HG03342 (cell line): ENCODE measurements around the gene ADGRV1.
A peak's percentile ranks its signal among the peaks of the same experiment; 100 is the strongest.
"Not testable (repeated sequence)": the region's sequence is repeated elsewhere in the genome, so short reads cannot be mapped to it uniquely, and the experiment has no call there.

Experiments used
- ATAC-seq: cut with Tn5 transposase; IDR thresholded peaks from one replicate; pipeline ENCODE4 v1.9.1; 2021; ENCODE audit warnings: mild to moderate bottlenecking, moderate library complexity; ENCODE audit not compliant: unreplicated experiment

The ADGRV1 gene

GRCh38 chr5:90709323-90710155, 150.9 kb downstream of the ADGRV1 start:
- ATAC-seq, result peak; percentile 76

GRCh38 chr5:90718387-90718786, 159.8 kb downstream of the ADGRV1 start:
- ATAC-seq, result no peak

GRCh38 chr5:90739567-90739966, 181.0 kb downstream of the ADGRV1 start:
- ATAC-seq, result no peak

GRCh38 chr5:90740244-90740799, 181.7 kb downstream of the ADGRV1 start:
- no peak for ATAC-seq

- ATAC-seq, result no peak
These were observed 182.5 kb downstream of the ADGRV1 start for GRCh38 chr5:90741022-90741564.

GRCh38 chr5:90746119-90746518, 187.5 kb downstream of the ADGRV1 start:
- no peak for ATAC-seq

- peak; percentile 46 for ATAC-seq
These were observed 188.6 kb downstream of the ADGRV1 start for GRCh38 chr5:90747175-90747574.

GRCh38 chr5:90747693-90748092, 189.1 kb downstream of the ADGRV1 start:
- ATAC-seq, result no peak

GRCh38 chr5:90759119-90759518, 200.5 kb downstream of the ADGRV1 start:
- ATAC-seq, result no peak

- ATAC-seq, result no peak
These were observed 209.1 kb downstream of the ADGRV1 start for GRCh38 chr5:90767710-90768109.

GRCh38 chr5:90770006-90770541, 211.5 kb downstream of the ADGRV1 start:
- ATAC-seq, result not testable (repeated sequence)

GRCh38 chr5:90777959-90778358, 219.4 kb downstream of the ADGRV1 start:
- ATAC-seq, result no peak

GRCh38 chr5:90783460-90784333, 225.1 kb downstream of the ADGRV1 start:
- peak; percentile 95 for ATAC-seq

GRCh38 chr5:90786756-90787155, 228.2 kb downstream of the ADGRV1 start:
- no peak for ATAC-seq

- no peak for ATAC-seq
These were observed 234.1 kb downstream of the ADGRV1 start for GRCh38 chr5:90792725-90793124.

- ATAC-seq, result no peak
These were observed 234.6 kb downstream of the ADGRV1 start for GRCh38 chr5:90793183-90793582.

- ATAC-seq, result not testable (repeated sequence)
These were observed 238.3 kb downstream of the ADGRV1 start for GRCh38 chr5:90796919-90797318.

GRCh38 chr5:90800082-90800481, 241.5 kb downstream of the ADGRV1 start:
- not testable (repeated sequence) for ATAC-seq

- ATAC-seq, result not testable (repeated sequence)
These were observed 241.9 kb downstream of the ADGRV1 start for GRCh38 chr5:90800515-90800914.

- peak; percentile 86 for ATAC-seq
These were observed 244.1 kb downstream of the ADGRV1 start for GRCh38 chr5:90802474-90803317.
